MCF 10A (cell line): ENCODE measurements around the gene PPP2R5D. TPM values are rescaled to one million over a fixed set of nuclear protein-coding genes. Genes with fewer than 3 reads are reported as not detected.

Source experiments
- BruUV-seq: library from RNA; stranded (reverse); fragments of 400-500 nt; replicated peaks from 2 replicates; lab custom pipeline; 2021; lab: Mats Ljungman, UMichigan
- CTCF ChIA-PET: fragments of 300-600 bp; sonication (Branson Sonifier 250); formaldehyde crosslinking; extraction: SDS; loops from one replicate; lab custom pipeline; 2021; ENCODE audit warnings: antibody characterized with exemption, inconsistent platforms; lab: Yijun Ruan, JAX
- POLR2A ChIA-PET: fragments of 300-600, 350-650 bp; sonication (Branson Sonifier 250); formaldehyde crosslinking; extraction: SDS; loops from one replicate; lab custom pipeline; 2020; ENCODE audit warnings: antibody characterized with exemption, inconsistent platforms; lab: Yijun Ruan, JAX
- DNase-seq: peaks from one replicate; pipeline ENCODE4 v3.0.0-alpha.2; 2018; ENCODE audit not compliant: unreplicated experiment
- H3K27ac Mint-ChIP-seq: one replicate; pipeline ENCODE4 v1.8.0; 2022; ENCODE audit warnings: mild to moderate bottlenecking, low read depth, mixed read lengths; ENCODE audit not compliant: unreplicated experiment
- H3K27me3 Mint-ChIP-seq: one replicate; pipeline ENCODE4 v1.8.0; 2022; ENCODE audit warnings: mixed read lengths; ENCODE audit not compliant: insufficient read depth, unreplicated experiment
- H3K36me3 Mint-ChIP-seq: one replicate; pipeline ENCODE4 v1.8.0; 2022; ENCODE audit warnings: mild to moderate bottlenecking, moderate library complexity, mixed read lengths; ENCODE audit not compliant: insufficient read depth, unreplicated experiment
- H3K4me1 Mint-ChIP-seq: one replicate; pipeline ENCODE4 v1.8.0; 2022; ENCODE audit warnings: mixed read lengths; ENCODE audit not compliant: insufficient read depth, unreplicated experiment
- H3K4me3 Mint-ChIP-seq: one replicate; pipeline ENCODE4 v1.8.0; 2022; ENCODE audit warnings: mild to moderate bottlenecking, moderate library complexity, mixed read lengths; ENCODE audit not compliant: unreplicated experiment
- H3K9me3 Mint-ChIP-seq: one replicate; pipeline ENCODE4 v1.8.0; 2022; ENCODE audit warnings: mixed read lengths; ENCODE audit not compliant: unreplicated experiment
- intact Hi-C: fragments of 100-400 bp; cut with micrococcal nuclease; formaldehyde crosslinking; loops from 2 replicates; pipeline ENCODE4 v1.14.1; 2022
- total RNA-seq: library from RNA; stranded (reverse); gene quantifications from 2 replicates; pipeline ENCODE4 v1.2.3, GENCODE V29; 2022
- TF ChIP-seq, protein P1 (sequence below): fragments of 200-600 bp; IDR thresholded peaks from one replicate; pipeline ENCODE4 v1.8.0; 2022; ENCODE audit warnings: antibody characterized with exemption, mild to moderate bottlenecking; ENCODE audit not compliant: unreplicated experiment

The PPP2R5D gene
- total RNA-seq, 1 experiment from 2014 or later, result 17.9 TPM

- TF ChIP-seq, protein P1, sequence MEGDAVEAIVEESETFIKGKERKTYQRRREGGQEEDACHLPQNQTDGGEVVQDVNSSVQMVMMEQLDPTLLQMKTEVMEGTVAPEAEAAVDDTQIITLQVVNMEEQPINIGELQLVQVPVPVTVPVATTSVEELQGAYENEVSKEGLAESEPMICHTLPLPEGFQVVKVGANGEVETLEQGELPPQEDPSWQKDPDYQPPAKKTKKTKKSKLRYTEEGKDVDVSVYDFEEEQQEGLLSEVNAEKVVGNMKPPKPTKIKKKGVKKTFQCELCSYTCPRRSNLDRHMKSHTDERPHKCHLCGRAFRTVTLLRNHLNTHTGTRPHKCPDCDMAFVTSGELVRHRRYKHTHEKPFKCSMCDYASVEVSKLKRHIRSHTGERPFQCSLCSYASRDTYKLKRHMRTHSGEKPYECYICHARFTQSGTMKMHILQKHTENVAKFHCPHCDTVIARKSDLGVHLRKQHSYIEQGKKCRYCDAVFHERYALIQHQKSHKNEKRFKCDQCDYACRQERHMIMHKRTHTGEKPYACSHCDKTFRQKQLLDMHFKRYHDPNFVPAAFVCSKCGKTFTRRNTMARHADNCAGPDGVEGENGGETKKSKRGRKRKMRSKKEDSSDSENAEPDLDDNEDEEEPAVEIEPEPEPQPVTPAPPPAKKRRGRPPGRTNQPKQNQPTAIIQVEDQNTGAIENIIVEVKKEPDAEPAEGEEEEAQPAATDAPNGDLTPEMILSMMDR, result no peak
- BruUV-seq, result TSS peak; percentile 98
- ChIA-PET CTCF (interaction anchor here (0.6 to 1.8 kb wide), 12 partner anchors 20 to 442 kb away, joined by 3 to 6 read pairs (median 3); partner anchors contain the start of gene CNPY3), POLR2A (interaction anchor here (0.6 to 5.0 kb wide), 26 partner anchors 9 to 425 kb away, joined by 3 to 53 read pairs (median 6); partner anchors contain the start of genes CNPY3, CUL9, DNPH1 and KLHDC3)
- H3K4me3 Mint-ChIP-seq, result peak overlapping the region; percentile 96
- H3K4me1 Mint-ChIP-seq, result peaks cover 36% of the 10 kb centered on the region
- H3K27ac Mint-ChIP-seq, result peak overlapping the region; percentile 98
- H3K9me3 Mint-ChIP-seq, result no peaks in the 10 kb centered on the region
- DNase-seq, result no peak
- peaks cover 58% of the 10 kb centered on the region for H3K36me3 Mint-ChIP-seq
- intact Hi-C loops, result loop anchor here (5.0 kb wide), 1 partner anchor 42 kb away; the partner anchor contains the start of genes KLHDC3 and MEA1
- no peaks in the 10 kb centered on the region for H3K27me3 Mint-ChIP-seq
These were observed 70.0 kb downstream of the PPP2R5D start for GRCh38 chr6:43054206-43054943.

DNA sequence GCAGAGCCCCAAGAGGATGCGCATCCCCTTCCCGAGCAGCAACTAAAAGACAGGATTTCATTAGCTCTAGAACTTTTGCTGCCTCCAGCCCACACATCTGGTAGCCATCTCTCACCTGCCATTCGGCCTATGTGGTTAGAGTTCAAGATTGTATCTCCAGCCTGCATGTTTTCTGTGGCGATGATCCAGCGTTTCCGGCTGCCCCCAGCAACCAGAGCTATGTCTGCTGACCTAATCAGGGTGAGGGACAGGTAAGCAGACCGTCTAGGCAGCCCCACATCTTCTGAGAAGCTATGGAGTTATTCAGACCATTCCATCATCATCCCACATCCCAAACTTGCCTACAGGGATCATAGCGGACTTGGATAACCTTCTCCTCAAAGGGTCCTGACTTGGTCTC lies 71.6 kb downstream of the PPP2R5D start:
- H3K36me3 Mint-ChIP-seq, result peaks cover 49% of the 10 kb centered on the region
- ChIA-PET CTCF (interaction anchor here (0.7 to 1.3 kb wide), 3 partner anchors 40 to 88 kb away, joined by 3 to 4 read pairs (median 4); no protein-coding TSS in a partner anchor), POLR2A (interaction anchor here (0.6 to 5.0 kb wide), 10 partner anchors 21 to 1066 kb away, joined by 3 to 53 read pairs (median 7); partner anchors contain the start of genes CNPY3, CUL9, KLHDC3 and MEA1)
- TF ChIP-seq, protein P1, result no peak
- intact Hi-C loops, result no loop called here
- no peak overlapping the region for H3K4me3 Mint-ChIP-seq
- no peak overlapping the region for H3K27ac Mint-ChIP-seq
- H3K4me1 Mint-ChIP-seq, result peaks cover 38% of the 10 kb centered on the region
- DNase-seq, result no peak
- H3K27me3 Mint-ChIP-seq, result no peaks in the 10 kb centered on the region
- BruUV-seq, result no TSS peak
- no peaks in the 10 kb centered on the region for H3K9me3 Mint-ChIP-seq

DNA sequence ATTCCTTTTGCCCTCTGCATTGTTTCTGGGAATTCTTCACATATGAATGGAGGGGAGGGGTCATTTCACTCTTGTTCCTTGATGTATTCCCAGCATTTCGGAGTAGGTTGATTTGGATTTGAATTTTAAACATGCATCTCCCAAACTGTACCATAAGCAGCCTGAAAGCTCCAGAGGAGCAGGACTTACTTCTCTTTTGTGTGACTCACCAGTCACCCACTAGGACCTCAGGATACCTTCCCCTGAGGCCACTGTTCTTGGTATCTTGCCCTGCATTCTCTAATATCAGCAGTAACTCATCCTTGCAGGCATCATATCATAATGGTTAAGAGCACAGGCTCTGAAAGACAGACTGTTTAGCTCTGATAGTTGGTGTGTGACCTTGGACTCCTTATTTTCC lies 74.2 kb downstream of the PPP2R5D start:
- Mint-ChIP-seq H3K4me3 (peak overlapping the region; percentile 94), H3K36me3 (peaks cover 38% of the 10 kb centered on the region), H3K4me1 (peaks cover 28% of the 10 kb centered on the region), H3K27me3 (no peaks in the 10 kb centered on the region), H3K27ac (peak overlapping the region; percentile 96), H3K9me3 (no peaks in the 10 kb centered on the region)
- TF ChIP-seq, protein P1, result no peak
- DNase-seq, result no peak
- POLR2A ChIA-PET, result interaction anchor here (0.6 to 3.9 kb wide), 31 partner anchors 11 to 571 kb away, joined by 3 to 60 read pairs (median 4); partner anchors contain the start of genes CNPY3, CUL9, DNPH1 and GTPBP2
- intact Hi-C loops, result no loop called here
- no TSS peak for BruUV-seq
- CTCF ChIA-PET, result interaction anchor here (0.8 to 2.0 kb wide), 6 partner anchors 11 to 160 kb away, joined by 3 to 11 read pairs (median 4); no protein-coding TSS in a partner anchor
